Choroid plexus epithelial cell (primary cell): ENCODE measurements around the gene ANXA11.
A peak's percentile ranks its signal among the peaks of the same experiment; 100 is the strongest.

Experiments
- DNase-seq: peaks from one replicate; pipeline ENCODE4 v3.0.0-alpha.2; 2010; ENCODE audit warnings: low read depth
- H3K4me3 ChIP-seq: 2 replicates; pipeline ENCODE4 v1.5.1; 2011; ENCODE audit warnings: low read depth, mild to moderate bottlenecking, control low read depth, low read length, moderate library complexity
- CTCF ChIP-seq: conservative IDR thresholded peaks from 2 replicates; pipeline ENCODE4 v1.5.1; 2011; ENCODE audit warnings: low read depth, mild to moderate bottlenecking, control low read depth, inconsistent platforms, low read length, moderate library complexity

Gene ANXA11

DNA sequence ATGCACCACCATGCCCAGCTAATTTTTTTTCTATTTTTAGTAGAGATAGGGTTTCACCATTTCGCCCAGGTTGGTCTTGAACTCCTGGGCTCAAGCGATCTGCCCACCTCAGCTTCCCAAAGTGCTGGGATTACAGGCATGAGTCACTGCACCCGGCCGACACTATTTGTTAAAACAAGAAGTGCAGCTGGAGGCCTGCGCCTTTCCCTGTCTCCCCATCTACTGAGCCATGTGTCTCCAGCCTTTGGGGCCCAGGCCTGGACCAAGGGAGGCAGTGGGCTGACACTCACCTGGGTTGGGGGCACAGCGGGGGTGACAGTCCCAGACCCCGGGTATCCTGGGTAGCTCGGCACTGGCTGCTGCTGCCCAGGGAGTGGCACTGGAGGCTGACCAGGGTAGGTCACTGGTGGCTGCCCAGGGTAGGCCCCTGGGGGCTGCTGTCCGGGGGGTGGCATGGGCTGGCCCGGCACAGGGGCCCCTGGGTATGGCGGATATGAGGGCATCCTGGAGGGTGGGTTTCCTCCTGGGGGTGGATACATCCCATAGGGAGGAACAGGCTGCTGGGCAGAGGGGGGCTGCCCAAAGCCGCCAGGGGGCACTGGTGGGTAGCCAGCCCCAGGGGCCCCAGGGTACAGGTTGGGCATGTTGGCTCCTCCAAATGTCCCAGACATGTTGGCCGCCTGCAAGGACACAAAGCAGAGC is 36.5 kb downstream of the ANXA11 start:
- H3K4me3 ChIP-seq = no peak overlapping the region
- no peak for DNase-seq
- peak; percentile 39 for TF ChIP-seq CTCF

GRCh38 chr10:80168162-80168511 is 37.2 kb downstream of the ANXA11 start:
- no peak overlapping the region for H3K4me3 ChIP-seq
- TF ChIP-seq CTCF = no peak
- no peak for DNase-seq

DNA sequence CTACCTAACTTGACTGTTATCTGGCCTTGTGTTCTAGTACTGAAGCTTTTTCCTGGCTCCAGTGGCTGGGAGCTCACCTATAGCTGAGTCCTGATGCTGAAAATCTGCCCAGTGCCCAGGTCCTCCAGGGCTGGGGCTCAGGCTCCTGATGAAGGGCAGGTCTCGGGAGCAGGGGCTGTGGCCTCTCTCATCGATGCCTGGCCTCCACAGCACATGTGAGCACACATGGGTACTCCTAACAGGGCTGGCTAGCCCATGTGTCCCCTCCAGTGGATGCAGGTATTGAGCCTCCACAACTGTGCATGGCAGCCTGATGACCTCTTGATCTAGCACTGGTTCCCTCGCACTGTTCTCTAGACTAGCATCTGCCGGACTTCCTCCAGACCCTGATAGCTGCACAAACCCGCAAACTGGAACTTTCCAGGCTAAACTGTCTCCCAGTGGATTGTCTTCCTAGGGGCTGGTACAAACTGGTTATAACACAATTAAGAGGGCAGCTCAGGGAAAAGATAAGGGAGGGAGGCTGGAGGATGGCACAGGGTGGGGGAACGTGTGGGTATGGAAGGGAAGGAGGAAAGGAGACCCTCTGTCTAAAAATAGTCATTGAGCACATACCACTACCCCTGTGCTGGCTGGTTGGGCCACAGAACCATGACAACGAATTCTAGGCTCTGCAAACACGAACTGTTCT is 37.7 kb downstream of the ANXA11 start:
- no peak for TF ChIP-seq CTCF
- DNase-seq = no peak
- no peak overlapping the region for H3K4me3 ChIP-seq

- no peak for TF ChIP-seq CTCF
- no peak overlapping the region for H3K4me3 ChIP-seq
- DNase-seq = no peak
Measured at GRCh38 chr10:80166581-80167470, 38.5 kb downstream of the ANXA11 start.

- peak; percentile 61 for DNase-seq
- TF ChIP-seq CTCF = peak; percentile 47
- no peak overlapping the region for H3K4me3 ChIP-seq
Measured at GRCh38 chr10:80165173-80165572, 40.2 kb downstream of the ANXA11 start.

GRCh38 chr10:80164596-80164995 is 40.7 kb downstream of the ANXA11 start:
- no peak for DNase-seq
- no peak for TF ChIP-seq CTCF
- no peak overlapping the region for H3K4me3 ChIP-seq
